ENCODE data around the gene SASH3.

SASH3 gene

DNA sequence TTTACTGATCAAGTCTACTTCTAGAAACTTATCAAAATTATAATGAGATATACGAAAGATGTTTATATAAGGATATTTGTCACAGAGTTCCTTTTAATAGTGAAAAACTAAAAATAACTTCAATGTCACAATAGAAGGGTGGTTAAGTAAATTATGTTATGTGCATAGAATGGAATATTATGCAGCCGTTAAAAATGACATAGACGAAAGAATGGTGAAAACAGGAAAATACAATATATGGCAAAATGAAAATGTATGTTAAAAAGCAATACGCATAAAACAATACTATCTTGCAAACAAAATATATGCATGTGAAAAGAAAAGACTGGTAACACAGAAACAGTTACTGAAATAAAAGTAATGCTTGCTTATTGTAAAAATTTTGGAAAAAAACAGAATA lies 44.9 kb downstream of the SASH3 start:
- TF ChIP-seq ZFX (IDR thresholded peaks at IDR 0.05) = no peak
- TF ChIP-seq, protein P1, sequence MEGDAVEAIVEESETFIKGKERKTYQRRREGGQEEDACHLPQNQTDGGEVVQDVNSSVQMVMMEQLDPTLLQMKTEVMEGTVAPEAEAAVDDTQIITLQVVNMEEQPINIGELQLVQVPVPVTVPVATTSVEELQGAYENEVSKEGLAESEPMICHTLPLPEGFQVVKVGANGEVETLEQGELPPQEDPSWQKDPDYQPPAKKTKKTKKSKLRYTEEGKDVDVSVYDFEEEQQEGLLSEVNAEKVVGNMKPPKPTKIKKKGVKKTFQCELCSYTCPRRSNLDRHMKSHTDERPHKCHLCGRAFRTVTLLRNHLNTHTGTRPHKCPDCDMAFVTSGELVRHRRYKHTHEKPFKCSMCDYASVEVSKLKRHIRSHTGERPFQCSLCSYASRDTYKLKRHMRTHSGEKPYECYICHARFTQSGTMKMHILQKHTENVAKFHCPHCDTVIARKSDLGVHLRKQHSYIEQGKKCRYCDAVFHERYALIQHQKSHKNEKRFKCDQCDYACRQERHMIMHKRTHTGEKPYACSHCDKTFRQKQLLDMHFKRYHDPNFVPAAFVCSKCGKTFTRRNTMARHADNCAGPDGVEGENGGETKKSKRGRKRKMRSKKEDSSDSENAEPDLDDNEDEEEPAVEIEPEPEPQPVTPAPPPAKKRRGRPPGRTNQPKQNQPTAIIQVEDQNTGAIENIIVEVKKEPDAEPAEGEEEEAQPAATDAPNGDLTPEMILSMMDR (conservative IDR thresholded peaks at IDR 0.05) = no peak
- no peak overlapping the region for H3K27ac ChIP-seq

- TF ChIP-seq ZFX (IDR thresholded peaks at IDR 0.05) = no peak
- TF ChIP-seq, protein P1 (conservative IDR thresholded peaks at IDR 0.05) = no peak
- H3K27ac ChIP-seq = no peak overlapping the region
Measured at GRCh38 chrX:129825746-129826505, 46.2 kb downstream of the SASH3 start.

- TF ChIP-seq ZFX (IDR thresholded peaks at IDR 0.05) = no peak
- TF ChIP-seq, protein P1 (conservative IDR thresholded peaks at IDR 0.05) = no peak
- H3K27ac ChIP-seq = no peak overlapping the region
Measured at GRCh38 chrX:129830494-129830893, 50.7 kb downstream of the SASH3 start.

DNA sequence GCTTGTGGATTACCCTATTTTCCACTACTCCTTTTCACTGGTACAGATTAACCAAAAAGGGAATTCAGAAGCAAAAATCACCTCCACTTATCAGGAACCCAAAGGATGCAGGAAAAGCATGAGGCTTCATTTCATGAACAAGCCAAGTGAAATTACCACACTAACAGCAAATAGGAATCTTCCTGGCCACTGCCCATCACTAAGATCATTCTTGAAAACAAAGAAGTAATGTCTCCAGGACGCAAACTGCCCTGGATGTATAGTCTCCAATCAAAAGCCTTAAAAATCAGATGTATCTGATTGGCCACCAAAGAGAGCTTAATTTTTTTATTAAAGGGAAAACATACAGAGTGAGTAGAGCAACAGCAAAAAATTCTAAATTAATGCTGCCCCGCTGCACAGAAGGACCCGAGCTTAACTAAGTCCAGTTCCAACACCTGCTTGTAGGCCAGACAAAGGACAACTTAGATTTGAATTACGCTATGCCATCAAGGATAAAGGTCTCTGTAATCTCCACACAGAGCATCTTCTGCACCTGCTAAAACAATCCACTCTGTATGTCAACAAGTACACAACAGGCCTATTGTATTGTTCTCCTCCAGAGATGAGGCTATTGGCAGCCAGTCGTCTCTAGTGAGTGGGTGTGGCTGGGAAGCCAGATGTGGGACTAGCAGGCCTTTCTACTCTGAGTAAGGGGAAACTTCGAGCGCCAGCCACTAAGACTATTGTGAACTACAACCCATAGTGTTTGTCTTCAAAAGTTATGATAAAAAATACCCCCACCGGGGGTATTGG lies 51.5 kb downstream of the SASH3 start:
- TF ChIP-seq, protein P1 (conservative IDR thresholded peaks at IDR 0.05) = no peak
- H3K27ac ChIP-seq = no peak overlapping the region

GRCh38 chrX:129833153-129833990 lies 53.6 kb downstream of the SASH3 start:
- no peak overlapping the region for H3K27ac ChIP-seq
- TF ChIP-seq ZFX (IDR thresholded peaks at IDR 0.05) = no peak
- TF ChIP-seq, protein P1 (conservative IDR thresholded peaks at IDR 0.05) = no peak

DNA sequence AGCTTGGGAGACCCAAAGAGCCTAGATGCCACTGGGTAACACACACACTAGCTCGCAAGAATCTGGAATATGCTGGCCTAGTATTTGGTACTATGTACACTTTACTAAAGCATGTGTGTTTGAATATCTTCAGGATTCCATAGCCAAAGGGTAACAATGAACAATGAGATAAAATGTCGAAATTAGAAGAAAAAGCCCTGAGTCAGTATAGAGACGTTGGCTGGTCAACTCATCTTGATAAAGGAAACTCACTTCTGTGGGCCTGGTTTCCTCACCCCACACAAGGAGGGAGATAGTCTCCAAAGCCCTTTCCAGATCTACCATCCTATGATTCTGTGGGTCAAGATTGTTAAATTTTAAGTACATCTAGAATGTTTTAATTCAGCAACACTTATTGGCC lies 57.1 kb downstream of the SASH3 start:
- H3K27ac ChIP-seq = no peak overlapping the region
- TF ChIP-seq, protein P1 (conservative IDR thresholded peaks at IDR 0.05) = no peak
- no peak for TF ChIP-seq ZFX (IDR thresholded peaks at IDR 0.05)

All from C4-2B (cell line).